OCI-LY1 (cell line): Measurements from ENCODE around the gene PEAK1.

ENCODE experiments used
- EZH2 ChIP-seq: fragments of 200-600 bp; sonication (generic), shearing (Covaris generic); IDR thresholded peaks from 2 replicates; pipeline ENCODE4 v1.8.0; 2017; ENCODE audit warnings: borderline replicate concordance, mixed run types, mild to moderate bottlenecking, antibody characterized with exemption, low read length, moderate library complexity, mixed read lengths
- TF ChIP-seq, protein P1 (sequence below): fragments of 200-600 bp; sonication (generic), shearing (Covaris generic); IDR thresholded peaks from 2 replicates; pipeline ENCODE4 v1.5.1; 2017; ENCODE audit warnings: mild to moderate bottlenecking, antibody characterized with exemption, low read length, moderate library complexity, mixed read lengths

DNA sequence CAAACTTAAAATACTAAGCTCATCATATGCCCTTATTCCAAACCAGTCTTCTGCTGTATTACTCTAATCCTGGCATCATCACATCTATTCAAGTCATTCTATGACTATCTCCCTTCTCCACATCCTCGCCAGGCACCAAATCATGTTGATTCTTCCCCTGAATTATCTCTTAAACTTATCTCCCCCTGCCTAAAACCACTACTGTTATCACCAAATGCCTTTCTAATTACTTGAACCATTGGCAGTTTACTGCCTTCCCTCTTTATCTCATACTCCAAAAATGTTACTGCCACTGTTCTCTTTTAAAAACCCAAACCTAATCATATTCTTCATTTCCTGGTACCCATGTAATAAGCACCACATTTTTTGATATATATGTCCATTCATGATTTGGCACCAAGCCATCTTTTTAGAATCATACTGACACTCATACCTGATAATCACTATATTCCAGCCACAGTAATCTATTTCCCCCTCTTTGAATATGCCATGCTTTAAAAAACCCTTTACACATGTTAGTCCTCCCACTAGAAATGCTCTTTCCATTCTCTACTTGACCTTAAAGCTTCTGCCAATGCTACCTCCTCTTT lies 126.8 kb downstream of the PEAK1 start:
- TF ChIP-seq, protein P1, sequence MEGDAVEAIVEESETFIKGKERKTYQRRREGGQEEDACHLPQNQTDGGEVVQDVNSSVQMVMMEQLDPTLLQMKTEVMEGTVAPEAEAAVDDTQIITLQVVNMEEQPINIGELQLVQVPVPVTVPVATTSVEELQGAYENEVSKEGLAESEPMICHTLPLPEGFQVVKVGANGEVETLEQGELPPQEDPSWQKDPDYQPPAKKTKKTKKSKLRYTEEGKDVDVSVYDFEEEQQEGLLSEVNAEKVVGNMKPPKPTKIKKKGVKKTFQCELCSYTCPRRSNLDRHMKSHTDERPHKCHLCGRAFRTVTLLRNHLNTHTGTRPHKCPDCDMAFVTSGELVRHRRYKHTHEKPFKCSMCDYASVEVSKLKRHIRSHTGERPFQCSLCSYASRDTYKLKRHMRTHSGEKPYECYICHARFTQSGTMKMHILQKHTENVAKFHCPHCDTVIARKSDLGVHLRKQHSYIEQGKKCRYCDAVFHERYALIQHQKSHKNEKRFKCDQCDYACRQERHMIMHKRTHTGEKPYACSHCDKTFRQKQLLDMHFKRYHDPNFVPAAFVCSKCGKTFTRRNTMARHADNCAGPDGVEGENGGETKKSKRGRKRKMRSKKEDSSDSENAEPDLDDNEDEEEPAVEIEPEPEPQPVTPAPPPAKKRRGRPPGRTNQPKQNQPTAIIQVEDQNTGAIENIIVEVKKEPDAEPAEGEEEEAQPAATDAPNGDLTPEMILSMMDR: no peak
- TF ChIP-seq EZH2: no peak
